Measurements from ENCODE around the gene EDAR. TPM values are rescaled to one million over a fixed set of nuclear protein-coding genes. Genes with fewer than 3 reads are reported as not detected.

Gene EDAR
- total RNA-seq, 3 donors from 2014 or later, result 0.25 to 0.81 (median 0.60) TPM

DNA sequence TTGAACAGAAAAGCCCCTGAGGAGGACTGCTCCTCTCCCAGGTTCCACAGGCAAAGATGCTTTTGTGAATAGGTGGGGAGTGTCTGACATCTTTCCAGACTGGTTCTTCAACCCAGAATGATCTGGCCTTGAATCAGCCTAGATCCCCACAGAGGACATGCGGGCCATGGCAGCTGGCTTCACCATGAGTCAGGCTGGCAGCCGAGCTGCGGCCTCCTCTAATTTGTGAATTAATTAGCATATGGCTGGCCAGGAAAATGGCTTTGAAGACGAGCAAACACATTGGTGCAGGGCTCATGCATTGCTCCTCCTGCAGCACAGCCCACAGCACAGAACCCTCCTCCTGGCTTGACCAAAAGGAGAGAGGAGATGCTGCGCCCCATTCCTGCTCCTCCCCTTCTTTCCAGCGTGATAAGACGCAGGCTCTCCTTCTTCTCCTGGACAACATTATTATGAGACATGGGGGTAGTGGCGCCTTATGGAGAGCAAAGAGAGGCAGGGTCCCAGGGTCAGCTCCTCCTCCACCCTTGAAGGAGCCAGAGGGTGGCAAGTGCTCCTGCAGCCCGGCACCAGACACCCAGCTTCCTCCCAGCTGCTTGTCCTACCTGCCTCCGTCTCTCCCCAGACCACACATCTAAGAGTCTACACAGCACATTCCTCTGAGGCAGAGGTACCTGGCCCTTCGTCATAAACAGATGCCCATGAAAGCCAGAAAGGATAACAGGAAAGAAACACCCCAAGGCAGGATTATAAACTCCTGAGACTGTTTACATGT is 66.7 kb downstream of the EDAR start:
- no peak for DNase-seq
- H3K4me3 ChIP-seq, result no peak overlapping the region
- intact Hi-C loops (cut with DNase I, micrococcal nuclease), result no loop called here
- no peaks in the 10 kb centered on the region for H3K9me3 ChIP-seq
- no peak for ATAC-seq
- TF ChIP-seq, protein P1, sequence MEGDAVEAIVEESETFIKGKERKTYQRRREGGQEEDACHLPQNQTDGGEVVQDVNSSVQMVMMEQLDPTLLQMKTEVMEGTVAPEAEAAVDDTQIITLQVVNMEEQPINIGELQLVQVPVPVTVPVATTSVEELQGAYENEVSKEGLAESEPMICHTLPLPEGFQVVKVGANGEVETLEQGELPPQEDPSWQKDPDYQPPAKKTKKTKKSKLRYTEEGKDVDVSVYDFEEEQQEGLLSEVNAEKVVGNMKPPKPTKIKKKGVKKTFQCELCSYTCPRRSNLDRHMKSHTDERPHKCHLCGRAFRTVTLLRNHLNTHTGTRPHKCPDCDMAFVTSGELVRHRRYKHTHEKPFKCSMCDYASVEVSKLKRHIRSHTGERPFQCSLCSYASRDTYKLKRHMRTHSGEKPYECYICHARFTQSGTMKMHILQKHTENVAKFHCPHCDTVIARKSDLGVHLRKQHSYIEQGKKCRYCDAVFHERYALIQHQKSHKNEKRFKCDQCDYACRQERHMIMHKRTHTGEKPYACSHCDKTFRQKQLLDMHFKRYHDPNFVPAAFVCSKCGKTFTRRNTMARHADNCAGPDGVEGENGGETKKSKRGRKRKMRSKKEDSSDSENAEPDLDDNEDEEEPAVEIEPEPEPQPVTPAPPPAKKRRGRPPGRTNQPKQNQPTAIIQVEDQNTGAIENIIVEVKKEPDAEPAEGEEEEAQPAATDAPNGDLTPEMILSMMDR (IDR thresholded peaks at IDR 0.05), result no peak
- H3K36me3 ChIP-seq (ENCODE audit: low read depth), result no peaks in the 10 kb centered on the region
- H3K4me1 ChIP-seq (ENCODE audit: low read depth), result peaks cover 12% of the 10 kb centered on the region

DNA sequence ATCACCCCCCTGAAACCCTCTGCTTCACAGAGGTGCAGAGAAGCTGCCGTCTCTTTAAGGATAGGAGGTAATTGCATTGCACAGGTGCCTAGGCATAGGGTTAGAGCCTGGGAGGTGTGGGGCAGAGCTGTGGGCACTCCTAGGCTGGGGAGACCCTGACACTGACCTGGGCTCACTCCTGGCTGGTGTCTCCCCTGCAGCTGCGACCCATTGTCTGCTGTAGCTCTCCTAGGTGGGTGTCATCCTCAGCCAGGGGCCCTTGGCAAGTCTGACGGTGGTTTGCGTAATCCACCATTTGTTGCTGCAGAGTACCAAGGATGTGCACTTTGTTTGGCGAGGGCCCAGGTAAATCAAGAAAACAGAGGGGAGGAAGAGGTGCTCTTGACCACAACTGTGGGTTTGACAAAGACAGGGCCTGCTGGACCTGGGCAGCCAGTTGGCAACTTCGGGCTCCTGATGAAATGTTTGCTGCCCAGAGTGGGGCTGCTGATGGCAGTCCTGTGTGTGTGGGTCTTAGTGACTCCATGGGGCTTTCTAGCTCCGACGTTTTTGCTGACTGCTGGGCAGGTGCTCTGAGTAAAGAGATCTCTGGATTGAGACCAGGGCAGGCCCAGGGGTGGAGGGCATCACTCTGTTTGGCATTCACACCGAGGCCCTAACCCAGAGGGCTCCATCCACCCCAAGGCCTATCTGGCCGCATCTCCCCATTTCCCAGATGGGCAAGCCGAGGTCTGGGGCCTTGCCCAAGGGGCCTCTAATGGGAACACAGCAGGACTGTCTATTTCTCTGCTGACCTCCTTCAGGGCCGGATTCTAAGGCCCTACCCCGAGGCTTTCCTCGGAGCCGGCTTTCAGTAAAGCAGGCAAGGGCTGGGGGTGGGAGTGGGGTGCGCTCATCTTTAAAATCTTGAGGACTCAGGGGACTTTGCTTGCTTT is 67.7 kb downstream of the EDAR start:
- ATAC-seq, result no peak
- intact Hi-C loops (cut with DNase I, micrococcal nuclease), result no loop called here
- DNase-seq, result no peak
- no peak overlapping the region for H3K4me3 ChIP-seq
- no peaks in the 10 kb centered on the region for H3K36me3 ChIP-seq (ENCODE audit: low read depth)
- no peaks in the 10 kb centered on the region for H3K9me3 ChIP-seq
- TF ChIP-seq, protein P1 (IDR thresholded peaks at IDR 0.05), result no peak
- peaks cover 14% of the 10 kb centered on the region for H3K4me1 ChIP-seq (ENCODE audit: low read depth)

DNA sequence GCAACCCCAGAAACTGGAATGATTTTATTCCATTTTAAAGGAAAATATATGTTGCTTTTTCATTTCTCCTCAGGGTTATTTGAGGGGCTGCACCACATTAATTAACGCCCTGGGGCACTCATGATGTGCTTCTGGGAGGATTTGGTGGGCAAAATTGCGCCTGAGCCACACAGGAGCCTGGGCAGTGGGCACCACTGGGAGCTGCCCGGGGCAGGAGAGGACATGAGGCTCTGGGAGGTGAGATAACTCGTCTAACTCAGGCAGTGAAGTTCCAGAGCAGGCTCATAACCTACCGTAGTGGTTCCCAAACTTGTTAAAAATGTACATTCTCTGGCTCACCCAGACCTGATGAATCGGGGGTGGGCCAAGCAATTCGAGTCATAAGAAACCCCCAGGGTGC is 68.3 kb downstream of the EDAR start:
- no peak overlapping the region for H3K4me3 ChIP-seq
- DNase-seq (no peak), ATAC-seq (no peak)
- intact Hi-C loops (cut with DNase I, micrococcal nuclease), result no loop called here
- H3K4me1 ChIP-seq (ENCODE audit: low read depth), result peaks cover 14% of the 10 kb centered on the region
- TF ChIP-seq, protein P1 (IDR thresholded peaks at IDR 0.05), result no peak
- H3K9me3 ChIP-seq, result no peaks in the 10 kb centered on the region
- no peaks in the 10 kb centered on the region for H3K36me3 ChIP-seq (ENCODE audit: low read depth)

- H3K4me1 ChIP-seq (ENCODE audit: low read depth), result peaks cover 14% of the 10 kb centered on the region
- H3K9me3 ChIP-seq, result no peaks in the 10 kb centered on the region
- H3K36me3 ChIP-seq (ENCODE audit: low read depth), result no peaks in the 10 kb centered on the region
- TF ChIP-seq, protein P1 (IDR thresholded peaks at IDR 0.05), result no peak
- no peak overlapping the region for H3K4me3 ChIP-seq
- intact Hi-C loops (cut with DNase I, micrococcal nuclease), result no loop called here
- ATAC-seq, result no peak
- DNase-seq, result no peak
Observed at GRCh38 chr2:108919571-108920373, 69.2 kb downstream of the EDAR start.

GRCh38 chr2:108918941-108919341 is 70.1 kb downstream of the EDAR start:
- intact Hi-C loops (cut with DNase I, micrococcal nuclease), result no loop called here
- TF ChIP-seq, protein P1 (IDR thresholded peaks at IDR 0.05), result no peak
- H3K9me3 ChIP-seq, result no peaks in the 10 kb centered on the region
- no peak for ATAC-seq
- peaks cover 8% of the 10 kb centered on the region for H3K4me1 ChIP-seq (ENCODE audit: low read depth)
- DNase-seq, result no peak
- H3K36me3 ChIP-seq (ENCODE audit: low read depth), result no peaks in the 10 kb centered on the region
- no peak overlapping the region for H3K4me3 ChIP-seq

Measured in mucosa of descending colon (tissue), 3 donors.